GM23248 (cell line): ENCODE results near the gene CFAP126.

Experiments used
- EZH2 ChIP-seq: fragments of 200-600 bp; sonication (generic); IDR thresholded peaks from 2 replicates; pipeline ENCODE4 v1.6.1; 2018; ENCODE audit warnings: antibody characterized with exemption, mild to moderate bottlenecking; ENCODE audit not compliant: insufficient read depth, poor library complexity, severe bottlenecking
- EZH2phosphoT487 ChIP-seq: fragments of 200-600 bp; sonication (generic); IDR thresholded peaks from 2 replicates; pipeline ENCODE4 v1.6.1; 2018; ENCODE audit warnings: antibody characterized with exemption, moderate library complexity, mild to moderate bottlenecking, low read depth; ENCODE audit not compliant: insufficient read depth

DNA sequence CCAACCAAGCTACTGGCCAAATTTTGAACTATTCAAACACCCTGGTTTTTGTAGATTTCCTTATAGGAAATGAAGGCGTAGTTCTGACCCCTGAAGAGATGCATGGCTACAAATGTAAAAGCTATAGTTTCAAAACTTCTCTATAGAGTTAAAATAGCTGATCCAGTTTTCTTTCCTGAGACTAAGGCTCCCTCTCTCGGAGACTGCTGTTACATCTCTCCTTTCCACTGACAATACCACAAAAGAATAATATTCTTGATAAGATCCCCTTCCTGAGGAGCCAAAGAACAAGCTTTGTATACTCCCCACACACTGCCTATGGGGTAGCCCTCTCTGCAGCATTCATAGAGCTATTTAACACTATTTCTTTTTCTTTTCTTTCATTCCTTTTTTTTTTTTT is 6.7 kb upstream of the CFAP126 start:
- TF ChIP-seq EZH2: no peak
- no peak for TF ChIP-seq EZH2phosphoT487
